ENCODE data around the gene POU2F1. TPM values are rescaled to one million over a fixed set of nuclear protein-coding genes. Genes with fewer than 3 reads are reported as not detected.

The POU2F1 gene
- total and polyA plus RNA-seq, 4 donors, result 0.93 to 10.5 (median 6.5) TPM

- Histone ChIP-seq H3K27ac (ENCODE audit: low read depth in 1 of 2, low read length in 2 of 2) (no peak overlapping the region), H3K36me3 (ENCODE audit: control insufficient read depth in 4 of 4, insufficient read depth in 3 of 4, low read depth in 1 of 4, low read length in 3 of 4) (no peaks in the 10 kb centered on the region), H3K27me3 (ENCODE audit: control insufficient read depth in 4 of 4, insufficient read depth in 4 of 4, low read length in 3 of 4) (no peaks in the 10 kb centered on the region), H3K4me3 (ENCODE audit: low read depth in 1 of 3, low read length in 3 of 3) (no peak overlapping the region), H3K9me3 (ENCODE audit: control insufficient read depth in 4 of 4, low read length in 3 of 4) (no peaks in the 10 kb centered on the region), H3K4me1 (ENCODE audit: control insufficient read depth in 4 of 4, insufficient read depth in 4 of 4, low read length in 3 of 4) (peaks cover 0 to 3% (median 0%) of the 10 kb centered on the region in 4 donors), H3K9ac (ENCODE audit: low read depth in 1 of 2, low read length in 2 of 2) (no peak overlapping the region)
- TF ChIP-seq NR2F2 (IDR thresholded peaks at IDR 0.05) (no peak), YY1 (IDR thresholded peaks at IDR 0.05) (no peak), HNF4G (IDR thresholded peaks at IDR 0.05) (no peak), SP1 (IDR thresholded peaks at IDR 0.05) (no peak), TAF1 (conservative IDR thresholded peaks at IDR 0.05) (no peak), MAX (IDR thresholded peaks at IDR 0.05) (no peak), FOXA2 (IDR thresholded peaks at IDR 0.05) (no peak), EGR1 (IDR thresholded peaks at IDR 0.05; ENCODE audit: low read depth in 2 of 2) (no peak), HNF4A (conservative IDR thresholded peaks at IDR 0.05) (no peak), CTCF (IDR thresholded peaks at IDR 0.05; ENCODE audit: low read depth, low read length, missing input control) (no peak), RAD21 (IDR thresholded peaks at IDR 0.05) (no peak), ATF3 (IDR thresholded peaks at IDR 0.05) (no peak), RXRA (IDR thresholded peaks at IDR 0.05) (no peak), FOXA1 (IDR thresholded peaks at IDR 0.05) (no peak)
- TF ChIP-seq, protein P1, sequence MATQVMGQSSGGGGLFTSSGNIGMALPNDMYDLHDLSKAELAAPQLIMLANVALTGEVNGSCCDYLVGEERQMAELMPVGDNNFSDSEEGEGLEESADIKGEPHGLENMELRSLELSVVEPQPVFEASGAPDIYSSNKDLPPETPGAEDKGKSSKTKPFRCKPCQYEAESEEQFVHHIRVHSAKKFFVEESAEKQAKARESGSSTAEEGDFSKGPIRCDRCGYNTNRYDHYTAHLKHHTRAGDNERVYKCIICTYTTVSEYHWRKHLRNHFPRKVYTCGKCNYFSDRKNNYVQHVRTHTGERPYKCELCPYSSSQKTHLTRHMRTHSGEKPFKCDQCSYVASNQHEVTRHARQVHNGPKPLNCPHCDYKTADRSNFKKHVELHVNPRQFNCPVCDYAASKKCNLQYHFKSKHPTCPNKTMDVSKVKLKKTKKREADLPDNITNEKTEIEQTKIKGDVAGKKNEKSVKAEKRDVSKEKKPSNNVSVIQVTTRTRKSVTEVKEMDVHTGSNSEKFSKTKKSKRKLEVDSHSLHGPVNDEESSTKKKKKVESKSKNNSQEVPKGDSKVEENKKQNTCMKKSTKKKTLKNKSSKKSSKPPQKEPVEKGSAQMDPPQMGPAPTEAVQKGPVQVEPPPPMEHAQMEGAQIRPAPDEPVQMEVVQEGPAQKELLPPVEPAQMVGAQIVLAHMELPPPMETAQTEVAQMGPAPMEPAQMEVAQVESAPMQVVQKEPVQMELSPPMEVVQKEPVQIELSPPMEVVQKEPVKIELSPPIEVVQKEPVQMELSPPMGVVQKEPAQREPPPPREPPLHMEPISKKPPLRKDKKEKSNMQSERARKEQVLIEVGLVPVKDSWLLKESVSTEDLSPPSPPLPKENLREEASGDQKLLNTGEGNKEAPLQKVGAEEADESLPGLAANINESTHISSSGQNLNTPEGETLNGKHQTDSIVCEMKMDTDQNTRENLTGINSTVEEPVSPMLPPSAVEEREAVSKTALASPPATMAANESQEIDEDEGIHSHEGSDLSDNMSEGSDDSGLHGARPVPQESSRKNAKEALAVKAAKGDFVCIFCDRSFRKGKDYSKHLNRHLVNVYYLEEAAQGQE (IDR thresholded peaks at IDR 0.05), result no peak
- TF ChIP-seq, protein P2, sequence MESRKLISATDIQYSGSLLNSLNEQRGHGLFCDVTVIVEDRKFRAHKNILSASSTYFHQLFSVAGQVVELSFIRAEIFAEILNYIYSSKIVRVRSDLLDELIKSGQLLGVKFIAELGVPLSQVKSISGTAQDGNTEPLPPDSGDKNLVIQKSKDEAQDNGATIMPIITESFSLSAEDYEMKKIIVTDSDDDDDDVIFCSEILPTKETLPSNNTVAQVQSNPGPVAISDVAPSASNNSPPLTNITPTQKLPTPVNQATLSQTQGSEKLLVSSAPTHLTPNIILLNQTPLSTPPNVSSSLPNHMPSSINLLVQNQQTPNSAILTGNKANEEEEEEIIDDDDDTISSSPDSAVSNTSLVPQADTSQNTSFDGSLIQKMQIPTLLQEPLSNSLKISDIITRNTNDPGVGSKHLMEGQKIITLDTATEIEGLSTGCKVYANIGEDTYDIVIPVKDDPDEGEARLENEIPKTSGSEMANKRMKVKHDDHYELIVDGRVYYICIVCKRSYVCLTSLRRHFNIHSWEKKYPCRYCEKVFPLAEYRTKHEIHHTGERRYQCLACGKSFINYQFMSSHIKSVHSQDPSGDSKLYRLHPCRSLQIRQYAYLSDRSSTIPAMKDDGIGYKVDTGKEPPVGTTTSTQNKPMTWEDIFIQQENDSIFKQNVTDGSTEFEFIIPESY (IDR thresholded peaks at IDR 0.05), result no peak
- no peak for DNase-seq (ENCODE audit: low spot score)
- 94% methylated on average over 1 of the region's 1 CpG for WGBS
These were observed 123.4 kb downstream of the POU2F1 start for GRCh38 chr1:167344112-167344511.
